Measurements from ENCODE around the gene OCA2.

The OCA2 gene

DNA sequence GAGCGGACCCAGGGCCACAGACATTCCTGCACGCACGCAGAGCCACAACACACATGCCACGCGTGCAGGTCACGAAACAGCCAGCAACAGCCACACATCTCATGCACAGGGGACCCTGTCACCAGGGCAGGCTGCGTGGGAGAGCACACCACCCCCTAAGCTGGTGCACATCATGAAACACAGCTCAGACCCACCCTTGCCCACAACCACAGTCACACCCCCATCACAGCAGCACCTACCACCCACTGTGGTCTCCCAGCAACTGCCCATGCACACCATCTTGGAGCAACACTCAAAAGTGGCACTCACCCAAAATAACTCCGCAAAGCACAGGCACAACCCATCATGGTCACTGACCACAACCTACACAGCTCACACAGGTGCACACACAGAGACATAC, 75.7 kb downstream of the OCA2 start:
- no peak for TF ChIP-seq CTCF (IDR thresholded peaks at IDR 0.05; ENCODE audit: low read length)
- TF ChIP-seq EZH2 (IDR thresholded peaks at IDR 0.05; ENCODE audit: borderline replicate concordance, low read length), result no peak
- H3F3A ChIP-seq (ENCODE audit: insufficient read depth, low read length), result no peaks in the 10 kb centered on the region
- no peaks in the 10 kb centered on the region for H3K9me3 ChIP-seq (ENCODE audit: low read length)
- H2AFZ ChIP-seq (ENCODE audit: low read length), result no peak overlapping the region
- no peak overlapping the region for H3K9ac ChIP-seq (ENCODE audit: low read length)
- H3K79me2 ChIP-seq (ENCODE audit: insufficient read depth, low read length), result no peaks in the 10 kb centered on the region
- no peaks in the 10 kb centered on the region for H3K27me3 ChIP-seq (ENCODE audit: insufficient read depth, low read length)
- peaks cover 4% of the 10 kb centered on the region for H3K4me1 ChIP-seq (ENCODE audit: insufficient read depth, low read length, severe bottlenecking)
- H3K4me2 ChIP-seq (ENCODE audit: low read length), result no peak overlapping the region
- H3K9me2 ChIP-seq (ENCODE audit: low read depth, low read length), result no peaks in the 10 kb centered on the region
- no peaks in the 10 kb centered on the region for H3K36me3 ChIP-seq (ENCODE audit: insufficient read depth, low read length)
- H3K27ac ChIP-seq (ENCODE audit: low read depth, low read length, poor library complexity, severe bottlenecking), result no peak overlapping the region
- H4K20me1 ChIP-seq (ENCODE audit: insufficient read depth, low read length), result no peaks in the 10 kb centered on the region
- H3K4me3 ChIP-seq (ENCODE audit: low read depth, low read length, poor library complexity, severe bottlenecking), result no peak overlapping the region

DNA sequence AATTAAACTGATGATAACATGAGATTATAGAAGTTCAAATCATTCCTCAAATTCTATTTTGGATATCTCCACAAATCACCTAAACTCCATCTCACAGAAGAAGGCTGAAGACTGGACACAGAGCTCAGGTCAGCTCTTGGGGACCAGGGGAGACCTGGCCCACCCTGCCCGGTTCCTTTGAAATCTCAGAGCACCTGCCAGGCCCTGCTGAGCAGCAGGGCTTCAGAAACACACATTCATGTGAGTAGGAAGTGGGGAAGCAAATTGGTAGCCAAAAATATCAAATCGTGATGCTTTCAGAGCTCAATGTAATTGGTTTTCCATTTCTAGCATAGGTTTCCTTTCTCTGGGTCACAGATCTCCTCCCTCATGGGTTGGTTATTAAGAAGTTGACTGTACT, 76.2 kb downstream of the OCA2 start:
- TF ChIP-seq CTCF (IDR thresholded peaks at IDR 0.05; ENCODE audit: low read length) (no peak), EZH2 (IDR thresholded peaks at IDR 0.05; ENCODE audit: borderline replicate concordance, low read length) (no peak)
- Histone ChIP-seq H3K9me2 (ENCODE audit: low read depth, low read length) (no peaks in the 10 kb centered on the region), H3K27me3 (ENCODE audit: insufficient read depth, low read length) (no peaks in the 10 kb centered on the region), H3K9ac (ENCODE audit: low read length) (no peak overlapping the region), H4K20me1 (ENCODE audit: insufficient read depth, low read length) (no peaks in the 10 kb centered on the region), H3F3A (ENCODE audit: insufficient read depth, low read length) (no peaks in the 10 kb centered on the region), H3K36me3 (ENCODE audit: insufficient read depth, low read length) (no peaks in the 10 kb centered on the region), H3K4me2 (ENCODE audit: low read length) (no peak overlapping the region), H3K79me2 (ENCODE audit: insufficient read depth, low read length) (no peaks in the 10 kb centered on the region), H3K4me1 (ENCODE audit: insufficient read depth, low read length, severe bottlenecking) (peaks cover 4% of the 10 kb centered on the region), H2AFZ (ENCODE audit: low read length) (no peak overlapping the region), H3K9me3 (ENCODE audit: low read length) (no peaks in the 10 kb centered on the region), H3K27ac (ENCODE audit: low read depth, low read length, poor library complexity, severe bottlenecking) (no peak overlapping the region), H3K4me3 (ENCODE audit: low read depth, low read length, poor library complexity, severe bottlenecking) (no peak overlapping the region)

GRCh38 chr15:28022181-28022580, 76.9 kb downstream of the OCA2 start:
- TF ChIP-seq EZH2 (IDR thresholded peaks at IDR 0.05; ENCODE audit: borderline replicate concordance, low read length), result no peak
- no peak for TF ChIP-seq CTCF (IDR thresholded peaks at IDR 0.05; ENCODE audit: low read length)
- Histone ChIP-seq H3K4me1 (ENCODE audit: insufficient read depth, low read length, severe bottlenecking) (peaks cover 4% of the 10 kb centered on the region), H3K27me3 (ENCODE audit: insufficient read depth, low read length) (no peaks in the 10 kb centered on the region), H3K4me2 (ENCODE audit: low read length) (no peak overlapping the region), H3K79me2 (ENCODE audit: insufficient read depth, low read length) (no peaks in the 10 kb centered on the region), H3F3A (ENCODE audit: insufficient read depth, low read length) (no peaks in the 10 kb centered on the region), H3K9ac (ENCODE audit: low read length) (no peak overlapping the region), H3K9me3 (ENCODE audit: low read length) (no peaks in the 10 kb centered on the region), H3K36me3 (ENCODE audit: insufficient read depth, low read length) (no peaks in the 10 kb centered on the region), H2AFZ (ENCODE audit: low read length) (no peak overlapping the region), H4K20me1 (ENCODE audit: insufficient read depth, low read length) (no peaks in the 10 kb centered on the region), H3K4me3 (ENCODE audit: low read depth, low read length, poor library complexity, severe bottlenecking) (no peak overlapping the region), H3K27ac (ENCODE audit: low read depth, low read length, poor library complexity, severe bottlenecking) (no peak overlapping the region), H3K9me2 (ENCODE audit: low read depth, low read length) (no peaks in the 10 kb centered on the region)
